Stimulated activated memory B cell treated with anti-CD40 and anti-IgM and Interleukin-4, amounts not matched to agents 10 μg/mL and 1 μg/mL and 100 μg/mL, for 72 hours (primary cell): ENCODE results near the gene AMIGO3.

Experiments
- ATAC-seq: fragments of 150-1000 bp; cut with Tn5 transposase; 2 replicates; pipeline ENCODE4 v1.10.0; 2021
- H3K27ac Mint-ChIP-seq: one replicate; pipeline ENCODE4 v1.8.0; 2022; ENCODE audit warnings: mild to moderate bottlenecking, mixed read lengths
- H3K27me3 Mint-ChIP-seq: one replicate; pipeline ENCODE4 v1.8.0; 2022; ENCODE audit warnings: mixed read lengths
- H3K36me3 Mint-ChIP-seq: one replicate; pipeline ENCODE4 v1.8.0; 2022; ENCODE audit warnings: mixed read lengths
- H3K4me1 Mint-ChIP-seq: one replicate; pipeline ENCODE4 v1.8.0; 2022; ENCODE audit warnings: mixed read lengths
- H3K4me3 Mint-ChIP-seq: one replicate; pipeline ENCODE4 v1.8.0; 2022; ENCODE audit warnings: mild to moderate bottlenecking, moderate library complexity, mixed read lengths
- H3K9me3 Mint-ChIP-seq: one replicate; pipeline ENCODE4 v1.8.0; 2022; ENCODE audit warnings: mixed read lengths

The AMIGO3 gene

GRCh38 chr3:49674497-49674983 lies 44.9 kb downstream of the AMIGO3 start:
- Mint-ChIP-seq H3K4me1 (peaks cover 35% of the 10 kb centered on the region), H3K36me3 (peaks cover 34% of the 10 kb centered on the region), H3K9me3 (no peaks in the 10 kb centered on the region), H3K27me3 (no peaks in the 10 kb centered on the region), H3K27ac (peak overlapping the region; percentile 97), H3K4me3 (peak overlapping the region; percentile 89)
- peak; percentile 42 for ATAC-seq

- H3K4me1 Mint-ChIP-seq = peaks cover 35% of the 10 kb centered on the region
- H3K36me3 Mint-ChIP-seq = peaks cover 33% of the 10 kb centered on the region
These were observed 45.6 kb downstream of the AMIGO3 start, which contains the start of gene APEH for GRCh38 chr3:49673715-49674496. TSS of gene APEH (plus strand) at chr3:49674351. CDS start at chr3:49674402, 51 bp downstream.

GRCh38 chr3:49673121-49673714 lies 46.3 kb downstream of the AMIGO3 start:
- peak overlapping the region; percentile 97 for H3K27ac Mint-ChIP-seq
- ATAC-seq = no peak
- peak overlapping the region; percentile 89 for H3K4me3 Mint-ChIP-seq
- H3K9me3 Mint-ChIP-seq = no peaks in the 10 kb centered on the region
- peaks cover 6% of the 10 kb centered on the region for H3K27me3 Mint-ChIP-seq
- peaks cover 27% of the 10 kb centered on the region for H3K36me3 Mint-ChIP-seq
- peaks cover 35% of the 10 kb centered on the region for H3K4me1 Mint-ChIP-seq

More at GRCh38 chr3:49673715-49674496, 45.6 kb downstream of the AMIGO3 start, which contains the start of gene APEH:
- peak within 1 kb of the TSS; percentile 97 for H3K27ac Mint-ChIP-seq
- peak; percentile 95 for ATAC-seq
- H3K9me3 Mint-ChIP-seq = no peaks in the 10 kb centered on the region
- H3K27me3 Mint-ChIP-seq = no peaks in the 10 kb centered on the region
- H3K4me3 Mint-ChIP-seq = peak within 1 kb of the TSS; percentile 89

- no peak for ATAC-seq
- Mint-ChIP-seq H3K27ac (no peak overlapping the region), H3K9me3 (no peaks in the 10 kb centered on the region), H3K4me1 (peaks cover 30% of the 10 kb centered on the region), H3K36me3 (peaks cover 14% of the 10 kb centered on the region), H3K27me3 (peaks cover 20% of the 10 kb centered on the region), H3K4me3 (no peak overlapping the region)
These were observed 47.9 kb downstream of the AMIGO3 start for GRCh38 chr3:49671291-49672288.

GRCh38 chr3:49670940-49671290 lies 48.6 kb downstream of the AMIGO3 start:
- Mint-ChIP-seq H3K27ac (no peak overlapping the region), H3K4me1 (peaks cover 26% of the 10 kb centered on the region), H3K4me3 (no peak overlapping the region), H3K9me3 (no peaks in the 10 kb centered on the region), H3K36me3 (peaks cover 7% of the 10 kb centered on the region), H3K27me3 (peaks cover 27% of the 10 kb centered on the region)
- ATAC-seq = no peak

GRCh38 chr3:49669352-49669751 lies 50.1 kb downstream of the AMIGO3 start:
- Mint-ChIP-seq H3K27me3 (peaks cover 43% of the 10 kb centered on the region), H3K36me3 (no peaks in the 10 kb centered on the region), H3K9me3 (no peaks in the 10 kb centered on the region), H3K27ac (no peak overlapping the region), H3K4me3 (no peak overlapping the region), H3K4me1 (peaks cover 12% of the 10 kb centered on the region)
- ATAC-seq = no peak

GRCh38 chr3:49668861-49669260 lies 50.6 kb downstream of the AMIGO3 start:
- no peak overlapping the region for H3K4me3 Mint-ChIP-seq
- H3K9me3 Mint-ChIP-seq = no peaks in the 10 kb centered on the region
- no peaks in the 10 kb centered on the region for H3K36me3 Mint-ChIP-seq
- H3K27me3 Mint-ChIP-seq = peaks cover 48% of the 10 kb centered on the region
- H3K4me1 Mint-ChIP-seq = peaks cover 12% of the 10 kb centered on the region
- H3K27ac Mint-ChIP-seq = no peak overlapping the region
- ATAC-seq = no peak

GRCh38 chr3:49668414-49668797 lies 51.1 kb downstream of the AMIGO3 start:
- H3K27me3 Mint-ChIP-seq = peaks cover 50% of the 10 kb centered on the region
- H3K4me1 Mint-ChIP-seq = peaks cover 11% of the 10 kb centered on the region
- H3K4me3 Mint-ChIP-seq = no peak overlapping the region
- no peaks in the 10 kb centered on the region for H3K36me3 Mint-ChIP-seq
- ATAC-seq = no peak
- no peaks in the 10 kb centered on the region for H3K9me3 Mint-ChIP-seq
- H3K27ac Mint-ChIP-seq = no peak overlapping the region

- Mint-ChIP-seq H3K36me3 (no peaks in the 10 kb centered on the region), H3K27ac (no peak overlapping the region), H3K4me1 (peaks cover 7% of the 10 kb centered on the region), H3K4me3 (no peak overlapping the region), H3K9me3 (no peaks in the 10 kb centered on the region), H3K27me3 (peaks cover 50% of the 10 kb centered on the region)
- no peak for ATAC-seq
These were observed 51.6 kb downstream of the AMIGO3 start for GRCh38 chr3:49667701-49668413.
